Neuronal stem cell (in vitro differentiated cells): ENCODE results near the gene TLL1.
A peak's percentile ranks its signal among the peaks of the same experiment; 100 is the strongest.

ENCODE experiments used
- DNase-seq: peaks from one replicate; pipeline ENCODE4 v3.0.0-alpha.2; 2013; ENCODE audit warnings: low spot score
- H2AFZ ChIP-seq: one replicate; pipeline ENCODE4 v1.6.1; 2013; ENCODE audit warnings: mild to moderate bottlenecking, low read length, inconsistent platforms
- H2AK5ac ChIP-seq: 2 replicates; pipeline ENCODE4 v1.6.1; 2013; ENCODE audit warnings: low read depth, mild to moderate bottlenecking, inconsistent platforms, low read length, moderate library complexity, mixed read lengths
- H2BK120ac ChIP-seq: 2 replicates; pipeline ENCODE4 v1.6.1; 2013; ENCODE audit warnings: low read depth, mild to moderate bottlenecking, inconsistent platforms, low read length, moderate library complexity, mixed read lengths
- H2BK12ac ChIP-seq: one replicate; pipeline ENCODE4 v1.6.1; 2013; ENCODE audit warnings: low read length, inconsistent platforms
- H2BK15ac ChIP-seq: 2 replicates; pipeline ENCODE4 v1.6.1; 2013; ENCODE audit warnings: mild to moderate bottlenecking, low read length, inconsistent platforms, mixed read lengths
- H2BK5ac ChIP-seq: one replicate; pipeline ENCODE4 v1.6.1; 2013; ENCODE audit warnings: inconsistent platforms, mild to moderate bottlenecking, low read length, moderate library complexity
- H3K14ac ChIP-seq: one replicate; pipeline ENCODE4 v1.6.1; 2013; ENCODE audit warnings: low read length, inconsistent platforms
- H3K18ac ChIP-seq: 2 replicates; pipeline ENCODE4 v1.6.1; 2013; ENCODE audit warnings: low read length, inconsistent platforms
- H3K23ac ChIP-seq: 2 replicates; pipeline ENCODE4 v1.6.1; 2013; ENCODE audit warnings: low read depth, mild to moderate bottlenecking, mixed read lengths, low read length, inconsistent platforms; ENCODE audit not compliant: poor library complexity
- H3K27ac ChIP-seq: replicated peaks from 3 replicates; pipeline ENCODE4 v1.5.1; 2013; ENCODE audit warnings: low read length, inconsistent platforms
- H3K27me3 ChIP-seq, 3 experiments: 2 replicates each; pipeline ENCODE4 v1.6.1; 2013; ENCODE audit warnings: low read length in 3 of 3, mild to moderate bottlenecking in 2 of 3, inconsistent platforms in 1 of 3, low read depth in 1 of 3, mixed read lengths in 1 of 3, moderate library complexity in 1 of 3; ENCODE audit not compliant: control insufficient read depth in 3 of 3, insufficient read depth in 3 of 3
- H3K36me3 ChIP-seq, 2 donors: replicated peaks in 1 of 2; 2 replicates each; pipeline ENCODE4 v1.6.1; 2013; ENCODE audit warnings: low read length in 2 of 2; ENCODE audit not compliant: control insufficient read depth in 2 of 2, insufficient read depth in 2 of 2
- H3K4ac ChIP-seq: 2 replicates; pipeline ENCODE4 v1.6.1; 2013; ENCODE audit warnings: inconsistent platforms, mild to moderate bottlenecking, low read length, moderate library complexity
- H3K4me1 ChIP-seq, 2 donors: 1 replicate in 1 of 2; 2 replicates in 1 of 2; pipeline ENCODE4 v1.6.1; 2013; ENCODE audit warnings: low read length in 2 of 2, low read depth in 1 of 2; ENCODE audit not compliant: control insufficient read depth in 2 of 2, insufficient read depth in 1 of 2
- H3K4me2 ChIP-seq: one replicate; pipeline ENCODE4 v1.6.1; 2013; ENCODE audit warnings: mild to moderate bottlenecking, low read length, inconsistent platforms; ENCODE audit not compliant: insufficient read depth, poor library complexity, severe bottlenecking
- H3K4me3 ChIP-seq, 2 donors: 2 replicates each; pipeline ENCODE4 v1.5.1; 2013; ENCODE audit warnings: low read length in 2 of 2, mild to moderate bottlenecking in 2 of 2, inconsistent platforms in 1 of 2, moderate library complexity in 1 of 2
- H3K79me1 ChIP-seq: one replicate; pipeline ENCODE4 v1.6.1; 2013; ENCODE audit warnings: low read depth, mild to moderate bottlenecking, inconsistent platforms, low read length, moderate library complexity
- H3K9ac ChIP-seq: one replicate; pipeline ENCODE4 v1.6.1; 2013; ENCODE audit warnings: mild to moderate bottlenecking, low read depth, low read length, inconsistent platforms; ENCODE audit not compliant: poor library complexity
- H3K9me3 ChIP-seq, 2 donors: replicated peaks in 1 of 2; 2 replicates each; pipeline versions ENCODE3 to v1.6.1; 2013; ENCODE audit warnings: low read length in 2 of 2, mild to moderate bottlenecking in 2 of 2, inconsistent platforms in 1 of 2, low read depth in 1 of 2, mixed read lengths in 1 of 2, moderate library complexity in 1 of 2; ENCODE audit not compliant: control insufficient read depth in 2 of 2, insufficient read depth in 1 of 2
- H4K8ac ChIP-seq: one replicate; pipeline ENCODE4 v1.6.1; 2013; ENCODE audit warnings: low read depth, mild to moderate bottlenecking, inconsistent platforms, low read length, moderate library complexity
- H4K91ac ChIP-seq: one replicate; pipeline ENCODE4 v1.6.1; 2013; ENCODE audit warnings: low read length, low read depth, mild to moderate bottlenecking, inconsistent platforms; ENCODE audit not compliant: poor library complexity
- WGBS, 2 donors: extraction: QIAGEN DNeasy Blood & Tissue Kit; methylation state at CpG; one replicate each; pipeline ENCODE4 v1.1.7; 2013; ENCODE audit warnings: missing lambda C conversion rate in 2 of 2, mixed read lengths in 1 of 2; ENCODE audit not compliant: insufficient read length in 2 of 2, insufficient replicate concordance in 1 of 2; ENCODE audit errors: extremely low coverage in 2 of 2; 5-methylcytosine and 5-hydroxymethylcytosine counted together

TLL1 gene

DNA sequence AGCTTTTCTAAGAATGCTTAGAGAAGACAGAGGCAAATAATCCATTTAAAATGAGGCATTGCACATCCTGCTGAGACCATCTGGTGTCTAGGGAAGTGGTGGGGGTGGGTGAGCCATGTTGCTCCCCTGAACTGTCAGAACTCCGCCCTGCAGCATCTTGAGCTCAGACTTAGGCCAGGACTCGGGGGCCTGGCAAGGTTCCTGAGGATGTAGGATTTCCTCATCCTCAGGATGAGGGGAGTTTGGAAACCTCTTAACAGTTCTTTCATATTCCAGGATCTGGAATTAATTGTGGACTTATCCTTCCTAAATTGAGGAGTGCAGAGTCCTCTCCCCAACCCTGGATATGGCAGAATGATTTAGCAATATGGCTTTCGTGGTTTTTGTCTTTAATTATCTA lies 6.6 kb downstream of the TLL1 start:
- H3K4ac ChIP-seq: no peak overlapping the region
- whole genome bisulfite sequencing, 2 donors: no CpG with 5 or more reads among the region's 3 CpGs
- no peak overlapping the region for H2BK12ac ChIP-seq
- no peak overlapping the region for H2BK5ac ChIP-seq
- H3K4me3 ChIP-seq: no peak overlapping the region
- H3K14ac ChIP-seq: no peak overlapping the region
- H3K23ac ChIP-seq: no peak overlapping the region
- H3K9me3 ChIP-seq: no peaks in the 10 kb centered on the region
- no peak overlapping the region for H3K9ac ChIP-seq
- H3K27me3 ChIP-seq: peaks cover 5 to 56% (median 9%) of the 10 kb centered on the region in 3 experiments
- no peaks in the 10 kb centered on the region for H3K36me3 ChIP-seq
- no peak overlapping the region for H4K8ac ChIP-seq
- no peak overlapping the region for H4K91ac ChIP-seq
- no peak for DNase-seq
- H3K4me1 ChIP-seq: peaks cover 0 to 2% of the 10 kb centered on the region in 2 donors
- no peak overlapping the region for H2BK15ac ChIP-seq
- H2BK120ac ChIP-seq: no peak overlapping the region
- no peak overlapping the region for H2AK5ac ChIP-seq
- no peak overlapping the region for H3K18ac ChIP-seq
- no peaks in the 10 kb centered on the region for H3K79me1 ChIP-seq
- no peak overlapping the region for H2AFZ ChIP-seq
- no peak overlapping the region for H3K27ac ChIP-seq
- no peak overlapping the region for H3K4me2 ChIP-seq

DNA sequence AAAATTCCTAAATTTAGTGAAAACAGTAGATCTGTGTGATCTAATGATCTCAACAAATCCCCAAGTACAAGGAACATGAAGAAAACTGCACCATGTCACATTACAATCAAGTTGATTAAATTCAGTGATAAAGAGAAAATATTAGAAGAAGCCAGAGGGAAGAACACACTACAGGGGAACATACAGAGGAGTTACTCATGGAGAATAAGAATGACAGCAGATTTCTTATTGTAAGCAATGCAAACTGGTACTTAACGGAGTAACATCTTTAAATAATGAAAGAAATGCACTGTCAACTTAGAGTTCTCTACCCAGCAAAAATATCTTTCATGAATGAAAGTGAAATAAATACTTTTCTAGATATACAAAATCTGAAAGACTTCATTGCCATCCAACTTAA lies 21.1 kb downstream of the TLL1 start:
- no peak overlapping the region for H3K9ac ChIP-seq
- no peak overlapping the region for H2AK5ac ChIP-seq
- no peaks in the 10 kb centered on the region for H3K36me3 ChIP-seq
- WGBS, 2 donors: no CpG with 5 or more reads among the region's 1 CpG
- H3K23ac ChIP-seq: no peak overlapping the region
- no peak overlapping the region for H3K27ac ChIP-seq
- H2BK5ac ChIP-seq: no peak overlapping the region
- H4K91ac ChIP-seq: no peak overlapping the region
- no peak overlapping the region for H3K4ac ChIP-seq
- no peak overlapping the region for H2BK120ac ChIP-seq
- H4K8ac ChIP-seq: no peak overlapping the region
- H2BK12ac ChIP-seq: no peak overlapping the region
- no peak for DNase-seq
- H3K27me3 ChIP-seq: no peaks in the 10 kb centered on the region
- no peak overlapping the region for H3K18ac ChIP-seq
- no peak overlapping the region for H3K14ac ChIP-seq
- H3K9me3 ChIP-seq: peaks cover 0 to 3% of the 10 kb centered on the region in 2 donors
- no peak overlapping the region for H3K4me2 ChIP-seq
- H2AFZ ChIP-seq: no peak overlapping the region
- no peaks in the 10 kb centered on the region for H3K4me1 ChIP-seq
- no peak overlapping the region for H2BK15ac ChIP-seq
- H3K4me3 ChIP-seq: no peak overlapping the region
- no peaks in the 10 kb centered on the region for H3K79me1 ChIP-seq

DNA sequence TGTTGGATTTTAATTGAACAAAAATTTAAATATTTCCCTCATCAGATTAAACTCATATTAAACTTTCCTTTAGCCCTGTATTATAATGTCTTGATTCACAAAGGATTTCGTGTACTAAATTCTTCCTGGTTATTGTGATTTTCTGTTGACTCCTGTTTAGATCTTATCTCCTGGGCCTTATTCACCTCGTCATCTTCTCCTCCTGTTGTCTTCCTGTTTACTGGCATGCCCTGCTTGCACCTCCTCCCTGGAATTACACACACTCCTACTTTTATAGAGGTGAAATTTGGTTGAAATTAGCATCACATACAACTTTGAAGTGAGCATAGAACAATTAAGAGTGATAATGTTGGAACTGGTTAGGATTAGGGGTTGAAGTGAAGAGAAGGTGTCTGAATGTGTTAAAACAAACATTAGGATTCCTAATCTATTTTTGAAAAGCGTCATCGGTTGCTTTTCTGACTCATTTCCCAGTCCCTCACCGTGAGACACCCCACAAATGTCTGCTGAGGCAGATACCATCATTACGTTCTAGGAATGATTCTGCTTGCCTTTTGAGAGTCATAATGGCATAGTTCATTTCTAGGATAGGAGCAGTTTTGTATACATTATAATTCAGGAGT lies 32.5 kb downstream of the TLL1 start:
- Histone ChIP-seq H2BK120ac (no peak overlapping the region), H3K27ac (no peak overlapping the region), H3K36me3 (no peaks in the 10 kb centered on the region), H3K79me1 (no peaks in the 10 kb centered on the region), H2BK15ac (no peak overlapping the region), H3K4me3 (no peak overlapping the region), H2AK5ac (no peak overlapping the region), H3K27me3 (no peaks in the 10 kb centered on the region), H3K14ac (no peak overlapping the region), H3K9ac (no peak overlapping the region), H2BK12ac (no peak overlapping the region), H4K91ac (no peak overlapping the region), H4K8ac (no peak overlapping the region), H3K18ac (no peak overlapping the region), H3K4me1 (no peaks in the 10 kb centered on the region), H3K4me2 (no peak overlapping the region), H2AFZ (peak overlapping the region; percentile 11), H3K4ac (no peak overlapping the region), H3K9me3 (no peaks in the 10 kb centered on the region), H2BK5ac (no peak overlapping the region), H3K23ac (no peak overlapping the region)
- WGBS, 2 donors: no CpG with 5 or more reads among the region's 6 CpGs
- DNase-seq: no peak

DNA sequence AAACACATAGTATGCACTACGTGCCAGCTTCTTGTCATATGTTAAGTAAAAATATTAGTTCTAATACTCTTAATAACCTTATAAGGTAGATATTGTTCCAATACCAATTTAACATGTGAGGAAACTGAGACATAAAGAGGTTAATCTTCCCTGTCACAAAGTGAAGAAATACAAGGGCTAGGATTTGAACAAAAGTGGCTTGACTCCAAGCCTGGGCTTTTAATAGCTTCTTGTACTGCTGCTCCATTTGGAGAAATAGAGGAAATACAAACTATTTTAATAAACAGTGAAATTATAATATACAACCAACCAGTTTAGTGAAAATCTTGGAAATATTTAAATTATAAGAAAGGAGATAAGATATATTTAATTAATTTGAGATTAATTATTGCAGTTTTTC lies 33.2 kb downstream of the TLL1 start:
- Histone ChIP-seq H2BK5ac (no peak overlapping the region), H3K18ac (no peak overlapping the region), H3K4ac (no peak overlapping the region), H2BK120ac (no peak overlapping the region), H2BK15ac (no peak overlapping the region), H3K79me1 (no peaks in the 10 kb centered on the region), H4K8ac (no peak overlapping the region), H3K4me1 (no peaks in the 10 kb centered on the region), H2BK12ac (no peak overlapping the region), H3K4me2 (no peak overlapping the region), H3K27me3 (no peaks in the 10 kb centered on the region), H2AK5ac (no peak overlapping the region), H3K14ac (no peak overlapping the region), H2AFZ (no peak overlapping the region), H4K91ac (no peak overlapping the region), H3K4me3 (no peak overlapping the region), H3K9me3 (no peaks in the 10 kb centered on the region), H3K23ac (no peak overlapping the region), H3K27ac (no peak overlapping the region), H3K36me3 (no peaks in the 10 kb centered on the region), H3K9ac (no peak overlapping the region)
- no peak for DNase-seq
- WGBS, 2 donors: no CpG with 5 or more reads among the region's 1 CpG
